GM12865 (cell line): ENCODE results near the gene SPAG4.

Source experiments
- DNase-seq: peaks from one replicate; pipeline ENCODE4 v3.0.0; 2010; ENCODE audit warnings: low read depth
- H3K4me3 ChIP-seq: 2 replicates; pipeline ENCODE4 v1.5.1; 2011; ENCODE audit warnings: mild to moderate bottlenecking, low read depth, low read length, control low read depth
- TF ChIP-seq, protein P1 (sequence below): IDR thresholded peaks from 2 replicates; pipeline ENCODE4 v1.5.1; 2011; ENCODE audit warnings: low read length, control low read depth, low read depth, inconsistent platforms; ENCODE audit not compliant: insufficient read depth; ENCODE audit errors: missing control alignments

Gene SPAG4

DNA sequence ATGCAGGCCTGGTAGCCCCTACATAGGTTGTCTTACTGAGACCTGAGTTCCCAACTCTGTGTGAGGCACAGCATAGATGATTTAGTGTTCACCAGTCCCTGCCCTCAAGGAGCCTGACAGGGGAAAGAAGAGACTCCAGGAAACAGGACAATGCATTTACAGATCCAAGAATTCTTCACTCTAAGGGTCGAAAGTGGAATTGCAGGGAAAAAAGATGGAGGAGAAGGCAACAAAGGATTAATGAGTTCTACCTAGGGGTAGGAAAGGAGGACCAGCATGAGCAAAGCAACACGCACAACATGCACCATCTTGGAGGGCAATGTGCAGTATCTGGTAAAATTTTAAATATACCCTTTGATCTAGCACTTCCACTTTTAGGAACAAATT lies 5.9 kb downstream of the SPAG4 start:
- TF ChIP-seq, protein P1, sequence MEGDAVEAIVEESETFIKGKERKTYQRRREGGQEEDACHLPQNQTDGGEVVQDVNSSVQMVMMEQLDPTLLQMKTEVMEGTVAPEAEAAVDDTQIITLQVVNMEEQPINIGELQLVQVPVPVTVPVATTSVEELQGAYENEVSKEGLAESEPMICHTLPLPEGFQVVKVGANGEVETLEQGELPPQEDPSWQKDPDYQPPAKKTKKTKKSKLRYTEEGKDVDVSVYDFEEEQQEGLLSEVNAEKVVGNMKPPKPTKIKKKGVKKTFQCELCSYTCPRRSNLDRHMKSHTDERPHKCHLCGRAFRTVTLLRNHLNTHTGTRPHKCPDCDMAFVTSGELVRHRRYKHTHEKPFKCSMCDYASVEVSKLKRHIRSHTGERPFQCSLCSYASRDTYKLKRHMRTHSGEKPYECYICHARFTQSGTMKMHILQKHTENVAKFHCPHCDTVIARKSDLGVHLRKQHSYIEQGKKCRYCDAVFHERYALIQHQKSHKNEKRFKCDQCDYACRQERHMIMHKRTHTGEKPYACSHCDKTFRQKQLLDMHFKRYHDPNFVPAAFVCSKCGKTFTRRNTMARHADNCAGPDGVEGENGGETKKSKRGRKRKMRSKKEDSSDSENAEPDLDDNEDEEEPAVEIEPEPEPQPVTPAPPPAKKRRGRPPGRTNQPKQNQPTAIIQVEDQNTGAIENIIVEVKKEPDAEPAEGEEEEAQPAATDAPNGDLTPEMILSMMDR = no peak
- H3K4me3 ChIP-seq = no peak overlapping the region
- no peak for DNase-seq

DNA sequence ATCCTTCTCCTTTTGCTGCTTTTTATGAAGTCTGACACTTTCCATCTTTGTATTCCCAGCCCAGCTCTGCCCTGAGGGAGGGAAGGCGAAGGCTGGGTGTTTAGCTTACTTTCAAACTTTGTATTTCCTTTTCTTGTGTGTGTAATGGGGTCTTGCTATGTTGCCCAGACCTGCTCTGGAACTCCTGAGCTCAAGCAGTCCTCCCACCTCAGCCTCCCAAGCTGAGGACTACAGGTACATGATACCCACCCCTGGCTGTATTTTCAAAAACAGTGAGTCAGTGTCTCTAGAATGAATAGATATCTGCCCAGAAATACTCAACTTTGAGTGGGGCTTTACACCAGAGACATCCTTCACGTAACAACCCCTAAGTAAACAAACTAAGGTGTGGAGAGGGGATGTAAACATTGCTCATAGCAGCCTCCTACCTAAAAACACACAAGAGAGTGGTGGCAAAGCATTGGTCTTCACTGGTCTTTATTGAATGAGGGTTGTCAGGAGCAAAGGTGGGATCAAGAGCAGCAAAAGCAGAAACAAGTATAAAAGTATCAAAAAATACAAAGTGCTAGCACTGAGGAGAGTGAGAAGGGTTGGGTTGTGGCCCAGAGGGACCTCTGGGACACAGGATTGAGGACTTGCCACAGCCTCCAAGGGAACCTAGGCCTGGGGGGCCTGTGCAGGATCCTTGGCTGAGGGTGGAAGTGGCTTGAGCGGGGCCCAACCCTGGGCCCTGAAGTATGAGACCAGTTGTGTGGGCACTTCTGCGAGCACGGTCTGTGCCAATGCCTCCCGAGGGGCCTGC lies 10.2 kb downstream of the SPAG4 start:
- H3K4me3 ChIP-seq = no peak overlapping the region
- no peak for DNase-seq
- TF ChIP-seq, protein P1 = no peak

DNA sequence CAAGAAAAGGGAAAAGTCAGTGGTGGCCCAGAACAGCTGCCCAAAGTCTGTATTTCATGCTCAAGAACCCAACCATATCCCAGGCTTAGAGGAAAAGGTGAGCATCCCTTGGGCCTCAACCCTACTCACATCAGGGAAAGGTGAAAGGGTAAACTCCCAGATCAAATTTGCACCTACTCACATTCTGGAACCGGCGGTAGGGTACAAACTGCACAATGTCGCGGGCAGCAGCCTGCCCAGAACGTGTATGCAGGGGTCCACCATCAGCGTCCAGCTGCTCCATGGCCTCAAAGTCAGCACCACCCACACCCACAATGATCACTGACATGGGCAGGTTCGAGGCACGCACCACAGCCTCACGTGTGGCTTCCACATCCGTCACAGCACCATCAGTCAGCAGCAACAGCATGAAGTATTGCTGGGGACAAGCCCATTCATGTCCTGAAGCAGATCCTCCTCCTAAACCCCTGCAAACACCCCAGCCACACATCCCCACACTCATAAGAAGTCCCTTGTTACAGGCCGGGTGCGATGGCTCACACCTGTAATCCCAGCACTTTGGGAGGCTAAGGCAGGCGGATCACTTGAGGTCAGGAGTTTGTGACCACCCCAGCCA lies 10.9 kb downstream of the SPAG4 start:
- TF ChIP-seq, protein P1 = no peak
- H3K4me3 ChIP-seq = no peak overlapping the region
- no peak for DNase-seq

DNA sequence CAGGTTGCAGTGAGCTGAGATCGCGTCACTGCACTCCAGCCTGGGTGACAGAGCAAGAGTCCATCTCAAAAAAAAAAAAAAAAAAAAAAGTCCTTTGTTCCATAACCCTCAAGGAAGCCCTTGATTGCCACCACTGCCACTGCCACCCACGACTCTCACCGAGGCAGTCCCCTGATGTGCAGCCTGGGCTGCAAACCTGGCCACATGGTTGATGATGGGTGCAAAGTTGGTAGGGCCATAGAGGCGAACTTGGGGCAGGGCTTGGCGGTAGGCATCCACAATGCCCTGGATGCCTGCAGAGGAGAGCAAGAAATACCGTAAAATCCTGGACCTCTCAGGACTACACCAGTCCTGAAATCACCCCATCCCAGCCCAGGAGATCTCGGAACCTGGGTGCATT lies 11.5 kb downstream of the SPAG4 start:
- H3K4me3 ChIP-seq = no peak overlapping the region
- DNase-seq = no peak
- TF ChIP-seq, protein P1 = no peak

DNA sequence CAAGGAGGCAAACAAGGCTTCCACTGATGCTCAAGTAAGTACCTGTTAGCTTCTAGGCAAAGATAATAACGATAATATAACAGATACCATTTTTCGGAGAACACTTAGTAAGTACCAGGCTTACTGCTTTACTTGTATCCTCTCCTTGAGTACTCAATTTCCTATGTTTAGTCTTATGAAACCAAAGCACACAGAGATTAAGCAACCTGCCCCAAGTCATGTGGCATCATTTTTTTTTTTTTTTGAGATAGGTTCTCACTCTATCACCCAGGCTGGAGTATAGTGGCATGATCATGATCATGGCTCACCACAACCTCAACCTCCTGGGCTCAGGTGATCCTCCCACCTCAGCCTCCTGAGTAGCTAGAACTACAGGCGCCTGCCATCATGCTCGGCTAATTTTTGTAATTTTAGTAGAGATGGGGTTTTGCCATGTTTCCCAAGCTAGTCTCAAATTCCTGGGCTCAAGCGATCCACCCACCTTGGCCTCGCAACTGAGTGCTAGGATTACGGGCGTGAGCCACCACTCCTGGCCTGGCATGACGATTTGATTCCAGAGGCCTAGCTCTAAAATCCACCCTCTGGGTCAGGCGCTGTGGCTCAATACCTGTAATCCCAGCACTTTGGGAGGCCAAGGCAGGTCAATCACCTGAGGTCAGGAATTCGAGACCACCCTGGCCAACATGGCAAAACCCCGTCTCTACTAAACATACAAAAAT lies 14.0 kb downstream of the SPAG4 start:
- DNase-seq = no peak
- TF ChIP-seq, protein P1 = no peak
- no peak overlapping the region for H3K4me3 ChIP-seq

DNA sequence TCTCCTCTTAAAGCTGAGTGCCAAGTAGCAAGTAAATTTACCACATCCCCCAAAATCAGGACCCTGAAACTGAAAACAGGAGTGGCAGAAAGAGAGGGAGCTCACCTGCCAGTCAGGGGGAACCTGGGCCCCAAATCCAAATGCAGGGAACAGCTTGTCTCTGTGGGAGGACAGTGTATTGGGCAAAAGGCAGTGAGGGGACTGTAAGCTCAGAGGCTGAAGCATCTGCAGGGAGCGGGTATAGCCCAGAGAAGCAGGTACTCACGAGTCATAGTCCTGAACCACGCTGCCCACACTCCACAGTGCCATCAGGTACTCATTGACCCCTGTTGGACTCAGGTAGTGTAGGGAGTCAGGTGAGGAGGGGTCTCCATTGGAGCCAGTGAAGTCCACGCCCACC lies 15.0 kb downstream of the SPAG4 start:
- no peak for DNase-seq
- TF ChIP-seq, protein P1 = no peak
- no peak overlapping the region for H3K4me3 ChIP-seq
